HG02610 (cell line): ENCODE measurements around the gene ADAMTS2.

Experiments
- ATAC-seq: cut with Tn5 transposase; IDR thresholded peaks from one replicate; pipeline ENCODE4 v1.9.1; 2021; ENCODE audit warnings: mild to moderate bottlenecking, moderate library complexity; ENCODE audit not compliant: unreplicated experiment

The ADAMTS2 gene

DNA sequence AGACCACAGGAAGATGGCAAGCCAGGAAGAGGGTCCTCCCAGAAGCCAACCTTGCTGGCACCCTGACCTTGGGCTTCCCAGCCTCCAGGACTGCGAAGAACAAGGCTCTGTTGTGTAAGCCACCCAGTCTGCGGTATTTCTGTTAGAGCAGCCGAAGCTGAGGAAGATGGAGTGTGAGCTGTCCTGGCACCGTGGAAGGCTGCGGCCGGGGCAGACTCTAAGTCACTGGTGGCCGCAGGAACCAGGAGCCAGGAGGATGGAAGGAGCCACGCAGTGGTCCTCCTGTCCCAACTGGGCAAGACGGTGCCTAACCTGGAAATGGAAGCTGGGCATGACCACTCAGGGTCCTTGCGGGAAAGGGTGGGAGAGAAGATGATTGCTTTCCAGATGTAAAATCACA lies 196.0 kb downstream of the ADAMTS2 start:
- no peak for ATAC-seq

DNA sequence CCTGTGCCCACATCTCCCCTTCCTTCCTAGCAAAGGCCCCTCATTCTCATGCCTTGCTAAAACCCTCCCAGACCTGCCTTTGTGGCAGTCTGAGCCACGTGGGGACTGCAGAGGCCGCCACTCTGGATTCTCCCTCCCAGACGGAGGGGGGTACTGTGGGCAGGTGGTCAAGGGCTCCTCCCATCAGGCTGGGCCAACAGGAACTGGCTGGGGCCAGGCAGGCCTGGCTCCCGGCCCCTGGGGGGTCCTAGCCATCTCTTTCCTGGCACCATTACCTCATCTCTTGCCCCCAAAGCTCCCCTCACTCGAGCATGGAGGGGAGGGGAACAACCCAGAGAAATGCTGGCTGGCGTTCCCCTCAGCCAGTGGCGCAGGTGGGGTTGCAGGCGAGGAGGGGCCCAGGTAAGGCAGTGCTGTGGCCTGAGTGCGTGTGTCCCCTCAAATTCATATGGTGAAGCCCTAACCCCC lies 196.5 kb downstream of the ADAMTS2 start:
- ATAC-seq: no peak

DNA sequence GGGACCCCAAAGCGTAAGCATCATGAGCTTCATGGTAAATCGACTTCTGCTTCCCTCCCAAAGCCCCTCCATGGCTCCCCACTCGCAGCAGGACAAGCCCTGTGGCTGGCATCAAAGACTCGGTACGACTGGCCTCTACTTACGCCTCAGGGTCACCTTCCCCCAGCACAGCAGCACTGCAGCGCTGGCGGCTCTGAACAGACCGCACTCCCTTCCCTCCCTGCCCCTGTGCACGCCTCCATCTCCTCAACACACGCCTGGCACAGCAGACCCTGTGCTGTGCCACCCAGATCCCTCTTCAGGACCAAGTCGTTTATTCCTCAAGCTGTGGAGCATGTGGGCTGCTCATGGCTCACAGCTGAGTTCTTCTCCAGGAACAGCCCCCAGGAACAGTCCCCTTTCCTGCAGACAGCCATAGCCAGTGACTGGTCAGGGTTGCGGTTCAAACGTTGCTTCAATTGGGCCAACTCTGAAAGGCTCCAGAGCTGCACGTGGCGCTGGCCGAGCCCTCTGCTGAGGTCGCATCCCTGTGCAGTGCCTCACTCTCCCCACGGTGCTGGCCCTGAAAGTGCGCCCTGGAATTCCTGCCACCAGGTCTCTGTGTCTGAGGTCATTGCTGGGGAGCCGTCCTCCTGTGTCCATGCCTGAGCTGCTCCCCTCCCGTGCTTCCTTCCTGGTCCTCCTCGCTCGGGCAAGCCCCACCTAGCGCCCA lies 197.1 kb downstream of the ADAMTS2 start:
- ATAC-seq: no peak

- ATAC-seq: no peak
These were observed 199.0 kb downstream of the ADAMTS2 start for GRCh38 chr5:179146277-179146676.

DNA sequence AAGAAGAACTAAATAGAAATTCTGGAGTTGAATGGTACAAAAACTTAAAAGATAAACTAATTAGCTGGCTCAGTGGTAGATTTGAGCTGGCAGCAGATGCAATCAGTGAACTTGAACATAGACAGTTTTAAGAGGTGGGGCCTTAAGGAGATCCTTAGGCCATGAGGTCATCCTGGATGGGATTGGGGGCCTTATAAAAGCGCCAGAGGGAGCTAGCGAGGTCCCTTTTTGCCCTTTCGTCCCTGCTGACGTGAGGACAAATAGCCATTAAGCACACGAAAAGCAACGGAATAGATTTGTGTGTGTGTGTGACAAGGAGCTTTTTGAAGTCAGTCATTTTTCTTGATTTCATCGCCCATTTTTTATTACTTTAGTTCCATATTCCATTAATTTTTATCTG lies 201.8 kb downstream of the ADAMTS2 start:
- no peak for ATAC-seq

GRCh38 chr5:179142434-179143198 lies 202.6 kb downstream of the ADAMTS2 start:
- no peak for ATAC-seq

DNA sequence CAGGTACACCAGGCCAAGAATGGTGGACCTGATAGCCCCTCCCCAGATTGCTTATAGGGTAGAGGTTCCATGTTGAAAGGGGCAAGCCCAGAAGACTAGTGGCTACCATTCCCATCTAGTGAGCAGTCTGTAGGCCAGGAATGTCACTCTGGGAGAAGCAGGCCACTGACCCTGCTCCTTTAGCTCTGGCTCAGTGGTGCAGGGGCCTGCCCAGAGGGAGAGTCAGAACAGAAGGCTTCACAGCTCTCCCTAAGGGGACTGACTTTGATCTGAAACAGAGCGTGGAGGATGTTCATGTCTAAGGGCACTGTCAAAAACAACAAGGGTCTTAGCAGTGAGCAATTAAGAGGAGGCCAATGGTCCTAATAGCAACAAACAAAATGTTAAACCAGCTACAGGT lies 203.4 kb downstream of the ADAMTS2 start:
- no peak for ATAC-seq

DNA sequence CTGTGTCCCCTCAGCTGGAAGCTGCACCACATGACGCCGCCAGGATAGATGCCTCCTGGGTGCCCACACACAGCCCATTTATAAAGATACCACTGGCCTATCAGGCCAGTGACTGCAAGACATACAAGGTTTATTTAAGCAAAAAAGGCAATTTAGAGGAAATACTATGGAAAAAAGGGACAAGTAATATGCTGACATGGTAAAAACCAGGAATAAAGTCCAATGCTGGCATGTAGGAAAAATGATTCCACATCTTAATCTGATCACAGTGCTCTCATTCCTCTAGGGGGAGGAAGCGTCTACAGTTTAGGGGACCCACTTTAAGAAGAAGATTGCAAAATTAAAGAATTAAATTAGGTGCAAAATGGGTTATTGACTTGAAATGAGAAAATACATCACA lies 205.0 kb downstream of the ADAMTS2 start:
- no peak for ATAC-seq

DNA sequence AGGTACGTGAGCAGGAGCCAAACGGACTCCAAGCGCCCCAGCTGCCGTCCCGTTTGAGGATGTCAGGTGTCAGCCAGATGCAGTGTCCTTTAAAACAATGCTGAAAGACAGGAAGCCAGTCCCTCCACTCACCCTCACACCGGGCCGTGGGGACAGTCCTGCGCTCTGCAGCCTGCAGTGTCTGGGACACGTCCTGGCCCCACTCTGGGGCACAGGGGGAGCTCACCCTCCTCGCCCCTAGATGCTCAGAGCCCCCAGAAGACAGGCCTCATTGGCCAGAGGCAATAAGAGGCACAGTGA lies 205.4 kb downstream of the ADAMTS2 start:
- ATAC-seq: no peak

DNA sequence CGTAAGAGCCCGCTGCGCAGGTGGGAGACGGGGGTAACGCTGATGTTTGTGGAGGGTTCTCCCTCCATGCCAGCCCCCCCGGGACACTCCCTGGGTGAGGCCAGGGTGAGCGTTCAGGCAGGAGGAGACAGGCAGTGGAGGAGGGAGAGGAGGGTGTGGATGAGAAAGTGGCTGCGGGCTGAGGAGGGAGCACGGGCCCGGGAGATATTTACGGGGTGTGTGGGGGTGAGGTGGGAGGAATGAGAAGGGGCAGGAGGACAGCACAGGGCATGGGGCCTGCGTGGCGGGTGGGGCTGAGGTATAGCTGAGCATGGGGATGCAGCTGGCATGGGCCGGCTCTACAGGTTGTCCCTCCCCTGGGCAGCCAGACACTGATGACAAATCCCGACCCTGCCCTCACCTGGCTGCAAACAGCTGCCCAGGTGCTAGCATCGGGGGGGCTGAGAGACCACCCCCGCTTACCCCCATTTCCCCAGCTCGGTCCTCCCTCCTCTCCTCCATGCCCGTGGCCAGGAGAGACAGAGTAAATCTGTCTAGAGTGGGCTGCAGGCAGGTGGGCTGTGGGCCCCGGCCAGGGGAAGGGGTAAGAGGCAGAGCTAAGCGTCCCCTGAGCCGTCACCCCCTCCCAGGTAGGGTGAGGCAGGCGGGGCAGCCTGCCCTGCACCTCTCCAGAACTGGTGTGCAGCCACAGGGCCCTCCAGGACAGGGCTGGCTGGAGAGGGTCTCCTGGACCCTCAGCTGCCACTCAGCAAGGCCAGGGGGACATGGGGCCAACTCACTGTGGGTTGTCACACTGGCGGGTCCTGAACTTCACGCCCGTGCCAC lies 205.9 kb downstream of the ADAMTS2 start:
- no peak for ATAC-seq

GRCh38 chr5:179138568-179138925 lies 206.7 kb downstream of the ADAMTS2 start:
- no peak for ATAC-seq

- ATAC-seq: no peak
These were observed 207.4 kb downstream of the ADAMTS2 start for GRCh38 chr5:179137643-179138567.

DNA sequence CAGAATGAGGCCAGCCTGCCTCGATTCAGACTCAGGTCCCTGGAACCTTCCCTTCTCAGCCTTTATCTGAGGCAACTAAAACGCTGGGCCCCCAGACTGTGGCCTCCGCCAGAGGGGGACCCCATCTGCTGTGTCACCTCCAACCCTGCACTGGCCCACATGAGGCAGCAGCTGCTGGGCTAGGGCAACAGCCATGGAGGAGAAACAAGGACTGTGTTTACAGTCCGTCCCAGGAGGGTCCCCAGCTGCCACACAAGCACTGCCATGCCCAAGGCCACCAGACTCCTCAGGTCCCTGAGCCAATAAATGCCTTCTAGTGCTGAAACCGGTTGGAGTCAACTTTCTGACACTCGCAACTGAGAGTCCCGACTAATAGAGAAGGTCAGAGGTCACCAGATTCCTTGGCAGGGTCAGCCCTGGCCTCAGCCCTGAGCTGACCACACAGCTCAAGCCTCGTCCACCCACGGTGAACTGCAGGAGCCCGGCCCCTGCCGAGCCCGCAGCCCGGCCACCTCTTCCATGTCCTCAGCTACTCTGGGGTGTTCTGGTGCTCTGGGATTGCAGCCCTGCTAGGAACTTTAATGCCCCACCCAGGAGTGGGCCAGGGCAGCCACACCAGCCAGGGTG lies 208.1 kb downstream of the ADAMTS2 start:
- ATAC-seq: no peak

GRCh38 chr5:179135441-179136215 lies 209.6 kb downstream of the ADAMTS2 start:
- no peak for ATAC-seq

GRCh38 chr5:179135006-179135405 lies 210.3 kb downstream of the ADAMTS2 start:
- no peak for ATAC-seq

DNA sequence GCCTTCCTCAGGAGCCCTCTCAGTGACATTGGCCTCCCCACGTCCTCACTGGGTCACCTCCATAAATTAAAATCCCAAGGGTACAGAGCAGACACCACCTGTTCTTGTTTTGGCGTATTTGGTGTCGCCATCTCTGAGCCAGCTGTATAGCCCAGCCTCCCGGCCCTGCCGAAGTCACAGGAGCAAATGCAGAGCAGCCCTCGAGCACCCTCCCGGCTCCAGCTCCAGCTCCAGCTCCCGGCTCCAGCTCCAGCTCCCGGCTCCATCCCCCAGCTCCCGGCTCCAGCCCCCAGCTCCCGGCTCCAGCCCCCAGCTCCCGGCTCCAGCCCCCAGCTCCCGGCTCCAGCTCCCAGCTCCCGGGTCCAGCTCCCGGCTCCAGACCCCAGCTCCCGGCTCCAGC lies 210.8 kb downstream of the ADAMTS2 start:
- ATAC-seq: no peak

DNA sequence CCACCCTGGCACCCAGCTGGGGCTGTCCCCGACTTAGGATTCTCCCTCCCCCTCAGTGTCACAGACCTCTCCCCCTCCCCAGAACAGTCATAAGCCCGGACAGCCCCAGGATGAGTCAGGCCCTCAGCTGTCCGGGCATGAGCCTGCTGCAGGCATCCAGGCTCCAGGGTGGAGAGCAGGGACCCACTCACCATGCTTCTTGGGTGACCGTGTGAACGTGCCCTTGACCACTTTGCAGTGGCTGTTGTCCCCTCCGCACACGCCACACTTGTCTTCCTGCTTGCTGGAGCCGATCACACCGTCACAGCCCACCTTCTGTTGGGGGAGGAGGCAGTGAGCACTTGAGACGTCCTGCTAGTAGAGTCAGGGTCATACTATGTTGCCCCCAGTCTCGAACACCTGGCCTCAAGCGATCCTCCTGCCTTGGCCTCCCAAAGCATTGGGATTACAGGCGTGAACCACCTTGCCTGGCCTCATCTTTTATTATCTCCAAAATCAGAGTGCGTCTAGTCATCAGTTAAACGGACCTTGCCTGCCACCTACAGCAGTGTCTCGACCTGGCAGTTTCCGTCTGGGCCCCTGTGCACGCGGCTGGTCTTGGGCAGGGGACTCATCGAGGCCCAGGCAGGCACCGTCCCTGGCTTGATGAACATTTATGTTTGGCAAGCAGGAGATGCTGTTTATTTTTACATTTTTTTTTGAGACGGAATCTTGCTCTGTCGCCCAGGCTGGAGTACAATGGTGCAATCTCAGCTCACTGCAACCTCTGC lies 212.5 kb downstream of the ADAMTS2 start:
- no peak for ATAC-seq

DNA sequence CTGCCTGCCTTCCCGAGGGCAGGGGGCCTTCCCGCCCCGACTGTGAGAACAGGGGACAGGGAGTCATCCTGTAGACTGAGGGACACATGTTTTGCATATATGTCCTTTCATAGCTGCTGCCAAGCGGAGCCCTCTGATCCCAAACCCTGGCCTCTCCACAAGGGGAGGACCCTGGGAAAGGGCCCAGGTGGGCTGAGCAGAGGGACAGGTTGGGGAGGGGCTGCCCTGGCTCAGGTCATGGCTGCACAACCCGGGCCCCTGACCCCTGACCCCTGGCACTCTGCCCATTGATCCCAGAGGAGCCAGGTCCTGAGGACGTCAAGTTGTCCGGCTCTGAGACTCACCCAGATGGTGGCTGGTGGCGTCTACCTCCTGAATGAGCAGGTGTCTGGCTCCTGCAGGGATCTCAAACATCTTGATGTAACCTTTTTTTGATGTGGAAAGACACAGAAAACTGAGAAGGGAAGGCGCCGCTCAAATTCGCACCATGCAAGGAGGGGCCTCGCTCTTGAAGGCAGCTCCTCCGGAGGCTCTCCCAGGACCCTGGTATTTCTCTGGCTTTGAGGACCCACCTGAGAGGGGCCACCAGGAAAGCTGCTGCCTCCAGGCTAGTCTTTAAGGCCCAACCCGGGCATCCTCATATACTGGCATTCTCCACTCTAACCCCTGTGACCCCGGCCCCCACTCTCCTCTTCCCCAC lies 213.2 kb downstream of the ADAMTS2 start:
- ATAC-seq: no peak
